ENCODE data around the gene DHRS11. TPM values are rescaled to one million over a fixed set of nuclear protein-coding genes. Genes with fewer than 3 reads are reported as not detected.

Gene DHRS11
- total RNA-seq, 2 experiments from 2014 or later: 2.9 to 4.0 TPM

- H3K4me3 ChIP-seq (ENCODE audit: low read length): peak overlapping the region; percentile 31
- H3K27ac ChIP-seq (ENCODE audit: low read depth in 1 of 2, low read length in 2 of 2): no peak overlapping the region
- peaks cover 0 to 17% of the 10 kb centered on the region in 2 experiments for H3K9me3 ChIP-seq (ENCODE audit: control insufficient read depth in 1 of 2, insufficient read depth in 1 of 2, low read length in 2 of 2)
- Mint-ChIP-seq H3K4me1 (ENCODE audit: low read depth) (peaks cover 15% of the 10 kb centered on the region), H3K36me3 (ENCODE audit: low read depth) (no peaks in the 10 kb centered on the region), H3K27me3 (peaks cover 93% of the 10 kb centered on the region), H3K9me3 (no peaks in the 10 kb centered on the region), H3K4me3 (peak overlapping the region; percentile 71), H3K27ac (no peak overlapping the region)
- ChIA-PET CTCF (no interaction called here), POLR2A (no interaction called here)
- intact Hi-C loops (cut with DNase I, micrococcal nuclease): no loop called here
- DNase-seq: peak in 1 of 14 experiments; percentile 5
- peaks cover 55 to 63% of the 10 kb centered on the region in 2 experiments for H3K27me3 ChIP-seq (ENCODE audit: control insufficient read depth in 1 of 2, insufficient read depth in 2 of 2, low read length in 2 of 2)
- no peak for TF ChIP-seq CTCF (IDR thresholded peaks at IDR 0.05)
- ATAC-seq (ENCODE audit: poor library complexity): no peak
- peaks cover 20% of the 10 kb centered on the region for H3K4me1 ChIP-seq (ENCODE audit: insufficient read depth, low read length)
- no peaks in the 10 kb centered on the region for H3K36me3 ChIP-seq (ENCODE audit: insufficient read depth, low read length)
These were observed 50.5 kb downstream of the DHRS11 start for GRCh38 chr17:36641877-36642845.

GRCh38 chr17:36643086-36643685 lies 51.5 kb downstream of the DHRS11 start:
- H3K4me1 ChIP-seq (ENCODE audit: insufficient read depth, low read length): peaks cover 20% of the 10 kb centered on the region
- Mint-ChIP-seq H3K4me1 (ENCODE audit: low read depth) (peaks cover 15% of the 10 kb centered on the region), H3K27me3 (peaks cover 88% of the 10 kb centered on the region), H3K27ac (no peak overlapping the region), H3K9me3 (no peaks in the 10 kb centered on the region), H3K36me3 (ENCODE audit: low read depth) (no peaks in the 10 kb centered on the region), H3K4me3 (peak overlapping the region; percentile 40)
- POLR2A ChIA-PET: no interaction called here
- H3K36me3 ChIP-seq (ENCODE audit: insufficient read depth, low read length): no peaks in the 10 kb centered on the region
- DNase-seq (no peak), ATAC-seq (ENCODE audit: poor library complexity) (no peak)
- no peak for TF ChIP-seq CTCF (IDR thresholded peaks at IDR 0.05)
- peaks cover 55 to 63% of the 10 kb centered on the region in 2 experiments for H3K27me3 ChIP-seq (ENCODE audit: control insufficient read depth in 1 of 2, insufficient read depth in 2 of 2, low read length in 2 of 2)
- no peak overlapping the region for H3K4me3 ChIP-seq (ENCODE audit: low read length)
- peaks cover 0 to 17% of the 10 kb centered on the region in 2 experiments for H3K9me3 ChIP-seq (ENCODE audit: control insufficient read depth in 1 of 2, insufficient read depth in 1 of 2, low read length in 2 of 2)
- H3K27ac ChIP-seq (ENCODE audit: low read depth in 1 of 2, low read length in 2 of 2): no peak overlapping the region
- CTCF ChIA-PET: no interaction called here
- intact Hi-C loops (cut with DNase I, micrococcal nuclease): no loop called here

DNA sequence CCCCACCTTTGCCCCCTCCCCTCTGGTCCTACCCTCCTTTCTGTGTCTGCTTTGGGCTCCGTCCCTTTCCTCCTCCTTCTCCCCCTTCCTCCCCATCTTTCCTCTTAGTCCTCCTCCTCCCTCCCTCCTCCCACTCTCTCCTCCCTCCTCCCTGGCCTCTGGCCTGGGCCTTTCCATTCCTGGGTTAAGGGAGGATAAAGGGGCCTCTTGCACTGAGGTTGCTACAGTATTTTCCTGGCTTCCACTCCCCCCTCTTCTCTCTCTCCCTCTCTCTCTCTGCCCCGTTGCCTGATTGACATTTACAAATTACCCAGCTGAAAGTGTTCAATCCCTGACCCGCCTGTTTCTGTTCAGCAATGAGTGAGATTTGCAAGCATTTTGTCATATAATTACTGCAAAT lies 53.7 kb downstream of the DHRS11 start:
- Mint-ChIP-seq H3K27ac (no peak overlapping the region), H3K4me1 (ENCODE audit: low read depth) (peaks cover 15% of the 10 kb centered on the region), H3K36me3 (ENCODE audit: low read depth) (no peaks in the 10 kb centered on the region), H3K9me3 (no peaks in the 10 kb centered on the region), H3K27me3 (peaks cover 83% of the 10 kb centered on the region), H3K4me3 (no peak overlapping the region)
- CTCF ChIA-PET: no interaction called here
- TF ChIP-seq CTCF (IDR thresholded peaks at IDR 0.05): no peak
- POLR2A ChIA-PET: no interaction called here
- Histone ChIP-seq H3K4me3 (ENCODE audit: low read length) (no peak overlapping the region), H3K27ac (ENCODE audit: low read depth in 1 of 2, low read length in 2 of 2) (no peak overlapping the region), H3K4me1 (ENCODE audit: insufficient read depth, low read length) (peaks cover 20% of the 10 kb centered on the region), H3K36me3 (ENCODE audit: insufficient read depth, low read length) (no peaks in the 10 kb centered on the region), H3K9me3 (ENCODE audit: control insufficient read depth in 1 of 2, insufficient read depth in 1 of 2, low read length in 2 of 2) (peaks cover 0 to 17% of the 10 kb centered on the region in 2 experiments), H3K27me3 (ENCODE audit: control insufficient read depth in 1 of 2, insufficient read depth in 2 of 2, low read length in 2 of 2) (peaks cover 47 to 51% of the 10 kb centered on the region in 2 experiments)
- no peak for ATAC-seq (ENCODE audit: poor library complexity)
- no peak for DNase-seq
- intact Hi-C loops (cut with DNase I, micrococcal nuclease): no loop called here
